ENCODE results near the gene NHLH1. TPM values are rescaled to one million over a fixed set of nuclear protein-coding genes. Genes with fewer than 3 reads are reported as not detected.

The NHLH1 gene
- total and polyA plus RNA-seq, 4 donors, result 0.13 to 0.24 TPM; not detected in 2

- WGBS, 2 donors, result 94% methylated on average over 34 of the region's 34 CpGs
- Histone ChIP-seq H3K27ac (ENCODE audit: low read depth in 1 of 2, low read length in 2 of 2) (no peak overlapping the region), H3K4me1 (ENCODE audit: control insufficient read depth in 1 of 2, insufficient read depth in 2 of 2, low read length in 2 of 2) (no peaks in the 10 kb centered on the region), H3K36me3 (ENCODE audit: control insufficient read depth in 1 of 2, insufficient read depth in 2 of 2, low read length in 1 of 2) (no peaks in the 10 kb centered on the region), H3K27me3 (ENCODE audit: control insufficient read depth in 1 of 2, insufficient read depth in 2 of 2, low read length in 1 of 2) (no peaks in the 10 kb centered on the region), H3K4me3 (ENCODE audit: low read length in 2 of 2) (no peak overlapping the region), H3K9me3 (ENCODE audit: control insufficient read depth, low read length) (no peaks in the 10 kb centered on the region)
- ATAC-seq (ENCODE audit: low FRiP score) (no peak), DNase-seq (no peak)
- intact Hi-C loops (cut with DNase I), result no loop called here
Observed at GRCh38 chr1:160419150-160419837, 52.4 kb downstream of the NHLH1 start.

GRCh38 chr1:160419838-160420169, 52.9 kb downstream of the NHLH1 start:
- Histone ChIP-seq H3K27ac (ENCODE audit: low read depth in 1 of 2, low read length in 2 of 2) (no peak overlapping the region), H3K36me3 (ENCODE audit: control insufficient read depth in 1 of 2, insufficient read depth in 2 of 2, low read length in 1 of 2) (no peaks in the 10 kb centered on the region), H3K4me1 (ENCODE audit: control insufficient read depth in 1 of 2, insufficient read depth in 2 of 2, low read length in 2 of 2) (no peaks in the 10 kb centered on the region), H3K4me3 (ENCODE audit: low read length in 2 of 2) (no peak overlapping the region), H3K27me3 (ENCODE audit: control insufficient read depth in 1 of 2, insufficient read depth in 2 of 2, low read length in 1 of 2) (no peaks in the 10 kb centered on the region), H3K9me3 (ENCODE audit: control insufficient read depth, low read length) (no peaks in the 10 kb centered on the region)
- intact Hi-C loops (cut with DNase I), result no loop called here
- WGBS, 2 donors, result 95% methylated on average over 4 of the region's 4 CpGs
- ATAC-seq (ENCODE audit: low FRiP score), result no peak
- no peak for DNase-seq

GRCh38 chr1:160420881-160421842, 54.3 kb downstream of the NHLH1 start:
- intact Hi-C loops (cut with DNase I), result no loop called here
- H3K9me3 ChIP-seq (ENCODE audit: control insufficient read depth, low read length), result no peaks in the 10 kb centered on the region
- no peak for ATAC-seq (ENCODE audit: low FRiP score)
- no peak overlapping the region for H3K27ac ChIP-seq (ENCODE audit: low read depth in 1 of 2, low read length in 2 of 2)
- no peaks in the 10 kb centered on the region for H3K36me3 ChIP-seq (ENCODE audit: control insufficient read depth in 1 of 2, insufficient read depth in 2 of 2, low read length in 1 of 2)
- DNase-seq, result no peak
- H3K4me3 ChIP-seq (ENCODE audit: low read length in 2 of 2), result no peak overlapping the region
- WGBS, 2 donors, result 93 to 94% methylated on average over 7 of the region's 7 CpGs
- H3K4me1 ChIP-seq (ENCODE audit: control insufficient read depth in 1 of 2, insufficient read depth in 2 of 2, low read length in 2 of 2), result no peaks in the 10 kb centered on the region
- H3K27me3 ChIP-seq (ENCODE audit: control insufficient read depth in 1 of 2, insufficient read depth in 2 of 2, low read length in 1 of 2), result no peaks in the 10 kb centered on the region

- no peaks in the 10 kb centered on the region for H3K9me3 ChIP-seq (ENCODE audit: control insufficient read depth, low read length)
- H3K27ac ChIP-seq (ENCODE audit: low read depth in 1 of 2, low read length in 2 of 2), result no peak overlapping the region
- intact Hi-C loops (cut with DNase I), result no loop called here
- H3K4me3 ChIP-seq (ENCODE audit: low read length in 2 of 2), result no peak overlapping the region
- no peaks in the 10 kb centered on the region for H3K36me3 ChIP-seq (ENCODE audit: control insufficient read depth in 1 of 2, insufficient read depth in 2 of 2, low read length in 1 of 2)
- no peaks in the 10 kb centered on the region for H3K4me1 ChIP-seq (ENCODE audit: control insufficient read depth in 1 of 2, insufficient read depth in 2 of 2, low read length in 2 of 2)
- DNase-seq (no peak), ATAC-seq (ENCODE audit: low FRiP score) (no peak)
- H3K27me3 ChIP-seq (ENCODE audit: control insufficient read depth in 1 of 2, insufficient read depth in 2 of 2, low read length in 1 of 2), result no peaks in the 10 kb centered on the region
- WGBS, 2 donors, result 91 to 93% methylated on average over 5 of the region's 5 CpGs
Observed at GRCh38 chr1:160421881-160422280, 55.0 kb downstream of the NHLH1 start.

Other genes with a start within 250 kb of the NHLH1 start
- gene ATP1A4, start 215.5 kb upstream of the NHLH1 start, total RNA-seq, result under 1 TPM in 1 of 2 donors, not detected in 1; 0.19 TPM
- gene ATP1A4, start 215.5 kb upstream of the NHLH1 start, polyA plus RNA-seq, result under 1 TPM in 1 of 2 donors, not detected in 1; 0.36 TPM
- gene CASQ1, start 176.5 kb upstream of the NHLH1 start, total RNA-seq, result 1 to 10 TPM; 1.6 to 4.4 TPM
- gene CASQ1, start 176.5 kb upstream of the NHLH1 start, polyA plus RNA-seq, result 10 to 100 TPM in 1 of 2 donors, 1 to 10 TPM in 1; 3.5 to 15.2 TPM
- 100 to 1,000 TPM; 258 to 313 TPM for gene PEA15, start 161.7 kb upstream of the NHLH1 start, total RNA-seq
- gene PEA15, start 161.7 kb upstream of the NHLH1 start, polyA plus RNA-seq, result 100 to 1,000 TPM; 296 to 350 TPM
- 100 to 1,000 TPM; 134 to 152 TPM for gene DCAF8, start 104.5 kb upstream of the NHLH1 start, total RNA-seq
- gene DCAF8, start 104.5 kb upstream of the NHLH1 start, polyA plus RNA-seq, result 100 to 1,000 TPM in 1 of 2 donors, 10 to 100 TPM in 1; 39.2 to 128 TPM
- 10 to 100 TPM; 44.8 to 55.1 TPM for gene PEX19, start 81.9 kb upstream of the NHLH1 start, total RNA-seq
- 10 to 100 TPM; 32.2 to 32.3 TPM for gene PEX19, start 81.9 kb upstream of the NHLH1 start, polyA plus RNA-seq
- gene COPA, start 23.8 kb upstream of the NHLH1 start, total RNA-seq, result 100 to 1,000 TPM; 174 to 193 TPM
- 10 to 100 TPM; 44.5 to 91.6 TPM for gene COPA, start 23.8 kb upstream of the NHLH1 start, polyA plus RNA-seq
- 10 to 100 TPM; 56.4 to 67.3 TPM for gene NCSTN, start 23.7 kb upstream of the NHLH1 start, total RNA-seq
- gene NCSTN, start 23.7 kb upstream of the NHLH1 start, polyA plus RNA-seq, result 10 to 100 TPM; 17.0 to 49.7 TPM
- gene VANGL2, start 33.5 kb downstream of the NHLH1 start, total RNA-seq, result 1 to 10 TPM; 1.3 to 4.4 TPM
- gene VANGL2, start 33.5 kb downstream of the NHLH1 start, polyA plus RNA-seq, result under 1 TPM; 0.26 to 0.50 TPM
- gene SLAMF6, start 156.2 kb downstream of the NHLH1 start, total RNA-seq, result 1 to 10 TPM; 1.2 to 1.5 TPM
- gene SLAMF6, start 156.2 kb downstream of the NHLH1 start, polyA plus RNA-seq, result 1 to 10 TPM in 1 of 2 donors, not detected in 1; 1.5 TPM
- gene CD84, start 212.4 kb downstream of the NHLH1 start, total RNA-seq, result 10 to 100 TPM; 10.8 to 22.9 TPM
- 1 to 10 TPM in 1 of 2 donors, under 1 TPM in 1; 0.41 to 4.1 TPM for gene CD84, start 212.4 kb downstream of the NHLH1 start, polyA plus RNA-seq